ENCODE results near the gene SYNCRIP.

- TF ChIP-seq USF2 (IDR thresholded peaks at IDR 0.05; ENCODE audit: low read depth, low read length): no peak
- TF ChIP-seq USF2 (CRISPR knock-in tag; IDR thresholded peaks at IDR 0.05; ENCODE audit: borderline replicate concordance): no peak
- no peak for TF ChIP-seq JUN (CRISPR knock-in tag; IDR thresholded peaks at IDR 0.05)
- TF ChIP-seq TAF1 (CRISPR knock-in tag; IDR thresholded peaks at IDR 0.05): no peak
- no peak for TF ChIP-seq PAX8 (CRISPR knock-in tag; IDR thresholded peaks at IDR 0.05; ENCODE audit: borderline replicate concordance)
- TF ChIP-seq CTCF (CRISPR knock-in tag; IDR thresholded peaks at IDR 0.05): no peak
Observed at GRCh38 chr6:85602100-85602499, 40.6 kb downstream of the SYNCRIP start.

Measured in HepG2 (cell line).